Ectodermal cell (in vitro differentiated cells): Measurements from ENCODE around the gene KCNIP4.

ENCODE experiments used
- H3K27ac ChIP-seq: 2 replicates; pipeline ENCODE4 v1.7.0; 2013; ENCODE audit warnings: mild to moderate bottlenecking, low read depth, low read length; ENCODE audit not compliant: insufficient read depth, poor library complexity, severe bottlenecking
- H3K27me3 ChIP-seq: 2 replicates; pipeline ENCODE4 v1.7.0; 2013; ENCODE audit warnings: mild to moderate bottlenecking, low read length; ENCODE audit not compliant: insufficient read depth, control insufficient read depth, poor library complexity, severe bottlenecking
- H3K36me3 ChIP-seq: one replicate; pipeline ENCODE4 v1.7.0; 2013; ENCODE audit warnings: low read length; ENCODE audit not compliant: control insufficient read depth, insufficient read depth
- H3K4me1 ChIP-seq: one replicate; pipeline ENCODE4 v1.7.0; 2013; ENCODE audit warnings: low read length; ENCODE audit not compliant: control insufficient read depth, insufficient read depth
- H3K4me3 ChIP-seq: 2 replicates; pipeline ENCODE4 v1.7.0; 2013; ENCODE audit warnings: low read depth, low read length, control low read depth; ENCODE audit not compliant: insufficient read depth
- H3K9me3 ChIP-seq: 2 replicates; pipeline ENCODE4 v1.7.0; 2013; ENCODE audit warnings: mild to moderate bottlenecking, low read length, moderate library complexity; ENCODE audit not compliant: control insufficient read depth
- WGBS, 2 experiments: methylation state at CpG; one replicate each; pipeline ENCODE4 v1.1.7; 2013; ENCODE audit warnings: missing lambda C conversion rate in 2 of 2; 5-methylcytosine and 5-hydroxymethylcytosine counted together

The KCNIP4 gene

GRCh38 chr4:21097865-21098264 is 850.7 kb downstream of the KCNIP4 start:
- H3K27me3 ChIP-seq, result no peaks in the 10 kb centered on the region
- no peaks in the 10 kb centered on the region for H3K4me1 ChIP-seq
- H3K9me3 ChIP-seq, result no peaks in the 10 kb centered on the region
- no peak overlapping the region for H3K27ac ChIP-seq
- no peak overlapping the region for H3K4me3 ChIP-seq
- WGBS, 2 experiments, result 92 to 100% methylated on average over 1 of the region's 1 CpG
- H3K36me3 ChIP-seq, result no peaks in the 10 kb centered on the region

- H3K4me3 ChIP-seq, result no peak overlapping the region
- H3K36me3 ChIP-seq, result no peaks in the 10 kb centered on the region
- H3K4me1 ChIP-seq, result no peaks in the 10 kb centered on the region
- H3K27ac ChIP-seq, result no peak overlapping the region
- no peaks in the 10 kb centered on the region for H3K9me3 ChIP-seq
- 67% methylated on average over 1 of the region's 1 CpG; no CpG with 5 or more reads in 1 of the 2 experiments for WGBS, 2 experiments
- H3K27me3 ChIP-seq, result no peaks in the 10 kb centered on the region
These were observed 851.5 kb downstream of the KCNIP4 start for GRCh38 chr4:21097026-21097425.

- no peak overlapping the region for H3K27ac ChIP-seq
- no peaks in the 10 kb centered on the region for H3K27me3 ChIP-seq
- WGBS, 2 experiments, result 100% methylated on average over 1 of the region's 1 CpG; no CpG with 5 or more reads in 1 of the 2 experiments
These were observed 856.0 kb downstream of the KCNIP4 start for GRCh38 chr4:21092531-21092930.

GRCh38 chr4:21090094-21090666 is 858.4 kb downstream of the KCNIP4 start:
- H3K27me3 ChIP-seq, result no peaks in the 10 kb centered on the region
- 83 to 95% methylated on average over 3 to 4 of the region's 4 CpGs for WGBS, 2 experiments
- no peaks in the 10 kb centered on the region for H3K36me3 ChIP-seq
- no peaks in the 10 kb centered on the region for H3K9me3 ChIP-seq
- H3K27ac ChIP-seq, result no peak overlapping the region
- H3K4me3 ChIP-seq, result no peak overlapping the region
- no peaks in the 10 kb centered on the region for H3K4me1 ChIP-seq

More at GRCh38 chr4:21092531-21092930, 856.0 kb downstream of the KCNIP4 start:
- no peaks in the 10 kb centered on the region for H3K4me1 ChIP-seq
- H3K9me3 ChIP-seq, result no peaks in the 10 kb centered on the region
- H3K4me3 ChIP-seq, result no peak overlapping the region
- no peaks in the 10 kb centered on the region for H3K36me3 ChIP-seq

- H3K4me1 ChIP-seq, result no peaks in the 10 kb centered on the region
- H3K9me3 ChIP-seq, result no peaks in the 10 kb centered on the region
- no peaks in the 10 kb centered on the region for H3K36me3 ChIP-seq
- H3K27me3 ChIP-seq, result no peaks in the 10 kb centered on the region
- H3K4me3 ChIP-seq, result no peak overlapping the region
- no peak overlapping the region for H3K27ac ChIP-seq
These were observed 865.2 kb downstream of the KCNIP4 start for GRCh38 chr4:21083413-21083812.

- H3K9me3 ChIP-seq, result no peaks in the 10 kb centered on the region
- WGBS, 2 experiments, result 95 to 96% methylated on average over 2 of the region's 2 CpGs
- H3K27ac ChIP-seq, result no peak overlapping the region
- no peak overlapping the region for H3K4me3 ChIP-seq
- H3K27me3 ChIP-seq, result no peaks in the 10 kb centered on the region
- H3K36me3 ChIP-seq, result no peaks in the 10 kb centered on the region
- H3K4me1 ChIP-seq, result no peaks in the 10 kb centered on the region
These were observed 870.6 kb downstream of the KCNIP4 start for GRCh38 chr4:21077967-21078366.

- Histone ChIP-seq H3K9me3 (no peaks in the 10 kb centered on the region), H3K36me3 (no peaks in the 10 kb centered on the region), H3K4me1 (no peaks in the 10 kb centered on the region), H3K27me3 (no peaks in the 10 kb centered on the region), H3K27ac (no peak overlapping the region), H3K4me3 (no peak overlapping the region)
- WGBS, 2 experiments, result 100% methylated on average over 1 of the region's 1 CpG
These were observed 881.2 kb downstream of the KCNIP4 start for GRCh38 chr4:21067351-21067750.

- Histone ChIP-seq H3K36me3 (no peaks in the 10 kb centered on the region), H3K9me3 (no peaks in the 10 kb centered on the region), H3K27me3 (no peaks in the 10 kb centered on the region), H3K27ac (no peak overlapping the region), H3K4me3 (no peak overlapping the region), H3K4me1 (no peaks in the 10 kb centered on the region)
- 100% methylated on average over 1 of the region's 1 CpG; no CpG with 5 or more reads in 1 of the 2 experiments for WGBS, 2 experiments
These were observed 886.7 kb downstream of the KCNIP4 start for GRCh38 chr4:21061902-21062301.

- Histone ChIP-seq H3K9me3 (no peaks in the 10 kb centered on the region), H3K36me3 (no peaks in the 10 kb centered on the region), H3K4me3 (no peak overlapping the region), H3K27ac (no peak overlapping the region), H3K4me1 (no peaks in the 10 kb centered on the region), H3K27me3 (no peaks in the 10 kb centered on the region)
- WGBS, 2 experiments, result 100% methylated on average over 1 of the region's 1 CpG; no CpG with 5 or more reads in 1 of the 2 experiments
These were observed 902.4 kb downstream of the KCNIP4 start for GRCh38 chr4:21046141-21046540.

- Histone ChIP-seq H3K4me3 (no peak overlapping the region), H3K27ac (no peak overlapping the region), H3K9me3 (no peaks in the 10 kb centered on the region), H3K4me1 (no peaks in the 10 kb centered on the region), H3K36me3 (no peaks in the 10 kb centered on the region), H3K27me3 (no peaks in the 10 kb centered on the region)
- 86 to 88% methylated on average over 1 of the region's 1 CpG for WGBS, 2 experiments
These were observed 903.5 kb downstream of the KCNIP4 start for GRCh38 chr4:21045119-21045518.

- no peaks in the 10 kb centered on the region for H3K9me3 ChIP-seq
- no peak overlapping the region for H3K27ac ChIP-seq
- H3K4me3 ChIP-seq, result no peak overlapping the region
- WGBS, 2 experiments, result 75 to 79% methylated on average over 3 of the region's 3 CpGs
- H3K27me3 ChIP-seq, result no peaks in the 10 kb centered on the region
- no peaks in the 10 kb centered on the region for H3K36me3 ChIP-seq
- no peaks in the 10 kb centered on the region for H3K4me1 ChIP-seq
These were observed 906.9 kb downstream of the KCNIP4 start for GRCh38 chr4:21041708-21042107.
